ENCODE results near the gene ROBO1. TPM values are rescaled to one million over a fixed set of nuclear protein-coding genes. Genes with fewer than 3 reads are reported as not detected.

The ROBO1 gene
- total RNA-seq, 1 donor from 2014 or later, result 27.1 TPM

DNA sequence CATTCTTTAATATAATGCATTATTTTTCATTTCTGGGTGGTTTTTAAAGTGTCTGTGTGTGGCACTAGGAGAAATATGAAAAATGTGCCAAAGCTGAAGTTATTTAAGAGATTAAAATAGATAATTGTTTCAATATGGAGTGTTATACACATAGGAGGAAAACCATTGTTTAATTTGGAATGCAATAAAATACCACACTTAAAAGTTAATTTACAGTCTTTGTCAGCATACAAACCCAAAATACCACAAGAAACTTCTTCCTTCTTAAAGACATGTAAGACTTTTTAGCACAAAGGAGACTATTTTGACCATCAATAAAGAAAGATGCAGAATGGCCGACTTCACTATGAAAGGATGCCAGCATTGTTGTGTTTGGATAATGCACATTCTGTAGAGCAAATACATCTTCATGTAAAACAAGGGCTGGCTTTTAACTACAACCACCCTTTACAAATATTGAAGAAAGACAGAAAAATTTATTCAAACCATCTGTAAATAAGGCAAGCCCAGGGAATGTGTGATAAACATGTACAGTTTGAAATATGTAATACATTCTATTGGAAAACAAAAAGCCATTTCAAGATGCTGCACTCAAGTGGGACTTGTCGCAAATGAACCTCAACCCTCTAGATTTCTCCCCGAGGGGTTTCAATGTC, 1146.6 kb downstream of the ROBO1 start:
- ATAC-seq (no peak), DNase-seq (no peak)
- Histone ChIP-seq H3K4me1 (no peaks in the 10 kb centered on the region), H3K27ac (no peak overlapping the region), H3K36me3 (no peaks in the 10 kb centered on the region), H3K27me3 (no peaks in the 10 kb centered on the region), H3K4me3 (no peak overlapping the region), H3K9me3 (no peaks in the 10 kb centered on the region)
- intact Hi-C loops (cut with DNase I), result no loop called here
- TF ChIP-seq, protein P1, sequence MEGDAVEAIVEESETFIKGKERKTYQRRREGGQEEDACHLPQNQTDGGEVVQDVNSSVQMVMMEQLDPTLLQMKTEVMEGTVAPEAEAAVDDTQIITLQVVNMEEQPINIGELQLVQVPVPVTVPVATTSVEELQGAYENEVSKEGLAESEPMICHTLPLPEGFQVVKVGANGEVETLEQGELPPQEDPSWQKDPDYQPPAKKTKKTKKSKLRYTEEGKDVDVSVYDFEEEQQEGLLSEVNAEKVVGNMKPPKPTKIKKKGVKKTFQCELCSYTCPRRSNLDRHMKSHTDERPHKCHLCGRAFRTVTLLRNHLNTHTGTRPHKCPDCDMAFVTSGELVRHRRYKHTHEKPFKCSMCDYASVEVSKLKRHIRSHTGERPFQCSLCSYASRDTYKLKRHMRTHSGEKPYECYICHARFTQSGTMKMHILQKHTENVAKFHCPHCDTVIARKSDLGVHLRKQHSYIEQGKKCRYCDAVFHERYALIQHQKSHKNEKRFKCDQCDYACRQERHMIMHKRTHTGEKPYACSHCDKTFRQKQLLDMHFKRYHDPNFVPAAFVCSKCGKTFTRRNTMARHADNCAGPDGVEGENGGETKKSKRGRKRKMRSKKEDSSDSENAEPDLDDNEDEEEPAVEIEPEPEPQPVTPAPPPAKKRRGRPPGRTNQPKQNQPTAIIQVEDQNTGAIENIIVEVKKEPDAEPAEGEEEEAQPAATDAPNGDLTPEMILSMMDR (IDR thresholded peaks at IDR 0.05), result no peak

DNA sequence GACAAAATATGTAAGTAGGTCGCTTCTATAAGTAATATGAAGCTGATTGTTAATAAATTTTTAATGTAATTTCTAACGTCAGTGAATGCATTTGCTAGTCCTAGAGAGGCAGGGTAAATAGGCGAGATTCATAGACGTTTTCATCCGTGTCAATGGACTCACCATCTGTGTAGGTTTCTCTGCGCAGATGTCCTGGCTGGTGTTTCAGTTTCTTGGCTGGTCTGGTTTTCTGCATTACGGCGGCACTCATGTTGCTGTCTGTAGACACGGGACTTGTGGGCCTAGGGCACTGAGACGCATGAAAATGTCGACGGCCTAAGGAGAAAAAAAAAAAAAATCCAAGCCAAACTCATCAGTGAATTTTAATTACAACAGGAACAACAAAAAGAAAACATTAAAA, 1153.3 kb downstream of the ROBO1 start:
- Histone ChIP-seq H3K27me3 (no peaks in the 10 kb centered on the region), H3K4me3 (no peak overlapping the region), H3K27ac (no peak overlapping the region), H3K4me1 (no peaks in the 10 kb centered on the region), H3K36me3 (no peaks in the 10 kb centered on the region), H3K9me3 (no peaks in the 10 kb centered on the region)
- no peak for ATAC-seq
- TF ChIP-seq, protein P1 (IDR thresholded peaks at IDR 0.05), result no peak
- DNase-seq, result no peak
- intact Hi-C loops (cut with DNase I), result no loop called here

DNA sequence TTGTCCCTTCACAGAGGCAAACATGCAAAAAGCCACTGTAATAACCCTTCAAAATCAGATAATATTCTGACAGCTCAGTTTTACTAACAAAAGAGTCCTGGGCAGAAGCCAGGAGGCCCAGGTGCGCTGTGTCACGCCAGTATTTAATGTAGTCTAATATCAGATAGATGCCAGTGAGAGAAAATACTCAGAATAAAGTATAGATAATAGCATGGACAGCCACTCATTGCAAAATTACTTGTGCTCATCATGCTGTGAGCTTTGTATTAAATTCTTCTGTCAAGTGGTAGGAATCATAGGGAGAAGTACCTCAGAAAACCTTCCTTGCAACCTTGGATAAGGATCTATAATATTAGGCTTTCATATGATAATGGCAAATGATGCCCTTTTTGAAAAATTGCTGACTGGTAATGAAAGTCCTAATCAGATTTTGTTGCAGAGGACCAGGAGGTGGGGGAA, 1154.3 kb downstream of the ROBO1 start:
- TF ChIP-seq, protein P1 (IDR thresholded peaks at IDR 0.05), result no peak
- Histone ChIP-seq H3K27me3 (no peaks in the 10 kb centered on the region), H3K9me3 (no peaks in the 10 kb centered on the region), H3K4me1 (no peaks in the 10 kb centered on the region), H3K27ac (no peak overlapping the region), H3K4me3 (no peak overlapping the region), H3K36me3 (no peaks in the 10 kb centered on the region)
- intact Hi-C loops (cut with DNase I), result no loop called here
- DNase-seq (no peak), ATAC-seq (no peak)

DNA sequence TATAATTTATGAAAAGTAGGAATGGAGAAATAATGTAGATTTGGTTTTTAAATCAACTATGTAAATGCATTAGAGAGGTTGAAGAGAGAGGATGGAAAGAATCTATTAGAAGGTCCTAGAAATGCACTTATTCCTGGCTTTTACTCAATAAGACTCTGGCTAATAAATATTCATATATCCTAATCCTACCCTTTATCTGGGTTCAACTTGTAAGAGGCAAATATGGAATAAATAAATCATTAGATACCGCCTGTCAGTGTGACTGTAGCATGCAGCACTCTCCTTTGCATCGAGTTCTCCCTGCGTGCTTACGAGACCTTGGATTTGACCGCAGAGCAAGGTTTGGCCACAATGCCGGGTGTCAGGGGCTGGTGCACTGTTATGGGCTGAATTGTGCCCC, 1156.5 kb downstream of the ROBO1 start:
- ATAC-seq (no peak), DNase-seq (no peak)
- intact Hi-C loops (cut with DNase I), result no loop called here
- H3K4me3 ChIP-seq, result no peak overlapping the region
- TF ChIP-seq, protein P1 (IDR thresholded peaks at IDR 0.05), result no peak
- H3K27ac ChIP-seq, result no peak overlapping the region
- no peaks in the 10 kb centered on the region for H3K9me3 ChIP-seq
- no peaks in the 10 kb centered on the region for H3K27me3 ChIP-seq
- H3K4me1 ChIP-seq, result no peaks in the 10 kb centered on the region
- H3K36me3 ChIP-seq, result no peaks in the 10 kb centered on the region

DNA sequence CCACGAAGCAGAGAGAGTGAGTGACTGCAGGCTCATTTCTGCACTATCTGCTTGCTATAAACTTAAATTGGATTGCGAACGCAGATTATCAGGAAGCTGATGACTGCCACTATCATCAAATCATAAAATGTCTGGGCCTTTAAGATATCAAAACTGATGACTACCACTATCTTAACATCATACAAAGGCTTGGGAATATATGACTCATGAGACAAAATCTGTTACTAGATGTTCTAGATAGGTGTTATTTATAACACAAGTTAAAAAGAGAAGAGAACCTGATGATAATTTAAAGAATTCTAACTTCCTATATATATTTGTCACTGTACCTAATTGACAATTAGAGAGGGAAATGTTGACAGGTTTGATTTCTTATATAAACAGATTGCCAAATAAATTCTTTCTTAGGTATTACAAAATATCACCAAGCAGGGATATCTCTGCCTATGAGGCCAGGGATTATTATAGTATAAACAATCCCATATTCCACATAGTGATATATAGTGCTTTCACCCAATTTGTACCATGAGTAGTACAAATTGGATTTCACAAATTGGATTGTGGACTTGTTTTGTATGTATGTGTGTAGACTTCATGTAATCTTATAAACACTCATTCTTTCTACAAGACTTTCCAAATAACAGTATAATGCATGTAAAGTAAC, 1157.2 kb downstream of the ROBO1 start:
- Histone ChIP-seq H3K36me3 (no peaks in the 10 kb centered on the region), H3K4me1 (no peaks in the 10 kb centered on the region), H3K9me3 (no peaks in the 10 kb centered on the region), H3K27ac (no peak overlapping the region), H3K4me3 (no peak overlapping the region), H3K27me3 (no peaks in the 10 kb centered on the region)
- TF ChIP-seq, protein P1 (IDR thresholded peaks at IDR 0.05), result no peak
- DNase-seq, result no peak
- no peak for ATAC-seq
- intact Hi-C loops (cut with DNase I), result no loop called here

All from upper lobe of right lung (tissue), 1 donor.